GM19023 (cell line): ENCODE results near the gene ZNF280A.
"Not testable (repeated sequence)": the region's sequence is repeated elsewhere in the genome, so short reads cannot be mapped to it uniquely, and the experiment has no call there.

Experiments used
- ATAC-seq: cut with Tn5 transposase; IDR thresholded peaks from one replicate; pipeline ENCODE4 v1.9.1; 2021; ENCODE audit warnings: mild to moderate bottlenecking, moderate library complexity; ENCODE audit not compliant: unreplicated experiment

Gene ZNF280A

DNA sequence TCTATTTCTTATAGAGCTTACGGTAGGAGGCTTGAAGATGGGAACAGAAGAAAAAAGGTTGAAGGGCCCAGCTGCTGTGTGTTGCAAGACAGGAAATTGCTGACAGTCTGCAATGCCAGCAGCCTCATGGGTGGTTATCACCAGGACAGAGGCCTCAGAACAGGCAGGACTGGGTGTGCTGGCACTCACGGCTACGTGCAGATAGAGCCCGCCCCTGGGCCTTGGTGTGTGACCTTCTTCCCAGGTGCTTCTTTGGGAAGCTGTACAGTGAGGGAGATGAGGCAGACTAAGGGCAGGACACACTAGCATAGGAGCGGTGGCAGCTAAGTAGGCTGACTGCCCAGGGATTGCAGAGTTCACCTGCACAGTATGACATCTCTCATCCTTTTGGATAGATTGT, 26.4 kb upstream of the ZNF280A start:
- no peak for ATAC-seq

DNA sequence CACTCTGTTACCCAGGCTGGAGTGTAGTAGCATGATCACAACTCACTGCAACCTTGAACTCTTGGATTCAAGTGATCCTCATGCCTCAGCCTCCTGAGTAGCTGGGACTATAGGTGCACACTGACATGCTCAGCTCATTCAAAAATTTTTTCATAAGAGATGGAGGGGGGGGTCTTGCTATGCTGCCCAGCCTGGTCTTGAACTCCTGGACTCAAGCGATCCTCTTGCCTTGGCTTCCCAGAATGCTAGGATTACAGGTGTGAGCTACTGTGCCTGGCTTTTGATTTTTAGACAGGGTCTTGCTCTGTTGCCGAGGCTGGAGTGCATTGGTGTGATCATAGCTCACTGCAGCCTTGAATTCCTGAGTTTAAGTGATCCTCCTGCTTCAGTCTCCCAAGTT, 25.0 kb upstream of the ZNF280A start:
- ATAC-seq: no peak

DNA sequence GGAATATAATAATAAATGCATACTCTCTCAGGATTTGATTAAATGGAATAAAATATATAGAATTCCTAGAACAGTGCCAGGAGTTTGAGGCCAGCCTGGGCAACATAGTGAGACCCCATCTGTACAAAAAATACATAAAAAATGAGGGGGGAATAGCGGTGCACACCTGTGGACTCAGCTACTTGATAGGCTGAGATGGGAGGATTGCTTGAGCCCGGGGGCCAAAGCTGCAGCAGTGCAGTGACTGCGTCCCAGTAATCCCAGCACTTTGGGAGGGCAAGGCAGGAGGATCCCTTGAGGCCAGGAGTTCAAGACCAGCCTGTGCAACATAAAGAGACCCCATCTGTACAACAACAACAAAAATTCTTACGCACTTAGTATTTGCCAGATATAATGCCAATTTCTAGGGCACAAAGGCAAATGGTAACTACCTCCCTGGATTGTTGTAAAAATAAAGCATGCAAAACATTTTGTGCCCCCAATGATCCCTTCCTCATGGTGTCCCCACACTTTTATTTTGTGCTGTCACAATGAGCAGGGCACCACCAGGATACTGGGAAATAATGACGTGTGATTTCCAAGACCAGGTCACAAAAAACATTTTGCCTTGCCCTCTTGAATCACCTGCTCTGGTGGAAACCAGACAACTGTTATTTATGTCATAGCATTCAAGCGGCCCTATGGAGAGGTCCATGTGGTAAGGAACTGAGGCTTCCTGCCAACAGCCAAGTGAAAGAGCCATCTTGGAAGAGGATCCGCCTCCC, 18.3 kb upstream of the ZNF280A start:
- no peak for ATAC-seq

DNA sequence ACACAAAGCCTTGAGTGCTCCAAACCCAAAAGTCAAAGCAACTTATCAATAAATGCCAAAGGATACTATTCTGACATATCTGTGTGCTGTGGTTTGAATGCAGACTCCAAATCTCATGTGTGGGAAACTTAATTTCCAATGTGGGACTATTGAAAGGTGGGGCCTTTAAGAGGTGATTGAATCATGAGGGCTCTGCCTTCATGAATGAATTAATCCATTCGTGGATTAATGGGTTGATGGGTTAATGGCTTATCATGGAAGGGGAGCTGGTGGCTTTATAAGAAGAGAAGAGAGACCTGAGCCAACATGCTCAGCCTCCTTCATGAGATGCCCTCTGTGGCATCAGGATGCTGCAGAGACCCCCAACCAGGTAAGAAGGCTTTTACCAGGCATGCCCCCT, 16.8 kb upstream of the ZNF280A start:
- ATAC-seq: no peak

DNA sequence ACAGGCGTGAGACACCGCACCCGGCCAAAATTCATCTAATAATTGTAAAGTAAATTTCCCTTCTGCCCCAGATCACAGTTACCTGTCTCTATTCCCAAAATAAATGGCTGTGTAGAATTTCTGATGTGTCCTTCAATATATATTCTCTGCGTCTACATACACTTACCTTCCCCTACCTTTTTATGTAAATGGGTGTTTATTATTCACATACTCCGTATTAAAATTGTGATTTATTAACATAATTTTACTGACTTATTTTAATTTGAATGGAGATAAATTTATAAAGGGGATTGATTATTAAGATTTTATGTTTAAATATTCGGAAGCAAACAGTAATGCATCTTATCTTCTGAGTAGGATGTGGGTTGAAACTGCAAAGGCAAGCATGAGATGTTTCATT, 16.4 kb upstream of the ZNF280A start:
- ATAC-seq: no peak

DNA sequence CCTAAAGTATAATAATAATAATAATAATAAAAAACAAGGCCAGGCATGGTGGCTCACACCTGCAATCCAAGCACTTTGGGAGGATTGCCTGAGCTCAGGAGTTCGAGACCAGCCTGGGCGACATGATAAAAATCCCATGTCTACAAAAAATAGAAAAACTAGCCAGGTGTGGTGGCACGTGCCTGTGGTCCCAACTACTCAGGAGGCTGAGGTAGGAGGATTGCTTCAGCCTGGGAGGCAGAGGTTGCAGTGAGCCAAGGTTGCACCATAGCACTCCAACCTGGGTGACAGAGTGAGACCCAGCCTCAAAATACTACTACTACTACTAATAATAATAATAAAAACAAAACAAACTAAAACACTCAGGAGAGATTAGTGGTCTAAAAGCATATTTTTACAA, 15.6 kb upstream of the ZNF280A start:
- ATAC-seq: no peak

DNA sequence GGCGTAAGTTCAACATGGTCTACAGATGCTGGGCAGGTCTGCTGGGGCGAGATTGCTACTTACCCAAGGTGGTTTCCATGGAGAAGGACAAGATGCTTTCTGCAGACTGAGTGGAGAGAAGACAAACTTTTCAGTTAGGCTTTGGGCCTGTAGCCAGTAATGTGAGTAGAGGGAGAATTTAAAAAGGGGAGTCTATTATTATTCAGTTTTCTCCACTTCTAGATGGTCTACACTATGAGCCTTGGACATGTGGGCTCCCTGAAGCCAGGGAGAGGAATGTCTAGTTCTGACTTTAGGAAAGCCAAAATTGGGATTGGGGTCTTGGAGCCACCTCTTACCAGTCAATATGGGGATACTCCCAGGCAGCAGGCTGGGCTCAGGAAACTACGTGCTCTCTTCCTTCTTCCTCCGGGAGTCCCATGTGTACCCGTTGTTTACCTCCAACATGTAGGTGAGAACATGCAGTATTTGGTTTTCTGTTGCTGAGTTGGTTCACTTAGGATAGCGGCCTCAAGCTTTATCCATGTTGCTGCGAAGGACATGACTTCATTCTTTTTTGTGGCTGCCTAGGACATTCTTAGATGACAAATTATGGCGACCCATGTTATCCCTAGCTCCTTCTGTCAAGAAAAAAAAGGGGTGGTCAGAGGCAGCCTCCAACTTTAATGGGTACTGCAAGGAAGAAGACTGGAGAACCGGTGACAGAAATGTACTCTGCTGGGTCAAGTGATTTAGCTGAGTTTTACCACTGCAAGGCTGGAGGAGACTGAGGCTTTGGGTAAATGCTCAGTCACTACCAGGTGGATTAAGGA, 14.7 kb upstream of the ZNF280A start:
- ATAC-seq: no peak

DNA sequence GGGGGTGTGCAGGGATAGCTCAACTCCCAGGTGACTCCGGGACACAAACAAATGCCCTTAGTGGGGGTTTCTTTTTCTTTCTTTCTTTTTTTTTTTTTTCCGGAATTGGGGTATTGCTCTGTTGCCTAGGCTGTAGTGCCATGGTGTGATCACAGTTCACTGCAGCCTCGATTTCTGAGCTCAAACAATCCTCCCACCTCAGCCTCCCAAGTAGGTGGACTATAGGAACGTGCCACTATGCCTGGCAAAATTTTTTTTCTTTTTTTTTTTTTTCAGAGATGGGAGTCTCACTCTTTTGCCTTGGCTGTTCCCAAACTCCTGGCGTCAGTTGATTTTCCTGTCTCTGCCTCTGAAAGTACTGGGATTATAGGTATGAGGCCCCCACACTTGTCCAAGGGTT, 13.8 kb upstream of the ZNF280A start:
- ATAC-seq: no peak

DNA sequence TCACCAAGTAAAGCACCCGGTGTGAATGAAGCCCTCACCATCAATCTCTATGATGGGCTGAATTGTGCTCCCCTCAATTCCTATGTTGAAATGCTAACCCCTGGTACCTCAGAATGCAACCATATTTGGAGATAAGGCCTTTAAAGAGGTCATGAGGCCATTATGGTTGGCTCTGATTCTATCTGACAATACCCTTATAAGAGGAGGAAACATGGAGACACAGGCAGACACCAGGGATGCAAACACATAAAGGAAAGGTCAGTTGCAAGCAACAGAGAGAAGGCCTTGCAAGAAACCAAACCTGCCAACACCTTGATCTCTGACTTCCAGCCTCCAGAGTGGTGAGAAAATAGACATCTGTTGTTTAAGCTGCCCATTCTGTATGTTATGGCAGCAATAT, 13.3 kb upstream of the ZNF280A start:
- ATAC-seq: no peak

DNA sequence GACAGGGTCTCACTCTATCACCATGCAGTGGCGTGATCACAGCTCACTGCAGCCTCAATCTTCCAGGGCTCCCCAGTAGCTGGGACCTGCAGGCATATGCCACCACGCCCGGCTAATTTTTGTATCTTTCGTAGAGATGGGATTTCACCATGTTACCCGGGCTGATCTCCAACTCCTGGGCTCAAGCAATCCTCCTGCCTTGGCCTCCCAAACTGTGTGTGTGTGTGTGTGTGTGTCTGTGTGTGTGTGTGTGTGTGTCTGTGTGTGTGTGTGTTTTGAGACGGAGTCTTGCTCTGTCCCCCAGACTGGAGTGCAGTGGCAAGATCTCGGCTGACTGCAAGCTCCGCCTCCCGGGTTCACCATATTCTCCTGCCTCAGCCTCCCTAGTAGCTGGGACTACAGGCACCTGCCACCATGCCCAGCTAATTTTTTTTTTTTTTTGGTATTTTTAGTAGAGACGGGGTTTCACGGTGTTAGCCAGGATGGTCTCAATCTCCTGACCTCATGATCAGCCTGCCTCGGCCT, 12.5 kb upstream of the ZNF280A start:
- ATAC-seq: not testable (repeated sequence)

DNA sequence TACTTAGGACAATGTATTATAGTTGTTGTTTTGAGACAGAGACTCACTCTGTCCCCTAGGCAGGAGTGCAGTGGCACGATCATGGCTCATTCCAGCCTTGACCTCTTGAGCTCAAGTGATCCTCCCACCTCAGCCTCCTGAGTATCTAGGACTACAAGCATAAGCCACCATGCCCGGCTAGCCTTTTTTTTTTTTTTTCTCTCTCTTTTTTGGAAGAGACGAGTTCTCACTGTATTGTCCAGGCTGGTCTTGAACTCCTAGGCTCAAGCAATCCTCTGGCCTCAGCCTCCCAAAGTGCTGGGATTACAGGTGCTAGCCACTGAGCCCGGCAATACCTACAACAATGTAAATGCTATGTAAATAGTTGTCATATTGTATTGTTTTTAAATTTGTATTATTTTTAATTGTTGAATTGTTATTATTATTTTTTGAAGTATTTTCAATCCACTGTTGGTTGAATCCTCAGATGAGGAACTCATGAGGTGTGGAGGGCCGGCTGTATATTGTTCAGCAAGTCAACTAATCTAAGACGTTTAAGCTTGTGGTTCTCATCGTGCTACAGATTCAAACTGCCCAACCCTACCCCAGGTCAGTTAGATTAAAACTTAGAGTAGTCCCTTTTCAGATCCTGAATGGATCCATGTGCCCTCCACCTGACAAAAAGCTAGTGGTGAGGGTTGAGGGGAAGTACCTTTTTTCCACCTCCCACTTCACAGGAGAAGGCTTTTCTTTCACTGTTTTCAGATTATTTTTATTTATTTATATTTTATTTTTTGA, 11.9 kb upstream of the ZNF280A start:
- ATAC-seq: no peak

DNA sequence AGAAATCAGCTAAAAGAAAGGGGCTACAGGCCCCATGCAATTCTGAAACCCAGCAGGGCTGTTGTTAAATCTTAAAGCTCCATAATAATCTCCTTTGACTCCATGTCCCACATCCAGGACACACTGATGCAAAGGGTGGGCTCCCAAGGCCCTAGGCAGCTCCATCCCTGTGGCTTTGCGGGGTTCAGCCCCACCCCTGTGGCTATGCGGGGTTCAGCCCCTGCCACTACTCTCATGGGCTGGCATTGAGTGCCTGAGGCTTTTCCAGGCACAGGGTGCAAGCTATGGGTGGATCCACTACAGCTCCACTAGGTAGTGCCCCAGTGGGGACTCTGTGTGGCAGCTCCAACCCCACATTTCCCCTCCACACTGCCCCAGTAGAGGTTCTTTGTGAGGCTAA, 8.7 kb upstream of the ZNF280A start:
- ATAC-seq: no peak

DNA sequence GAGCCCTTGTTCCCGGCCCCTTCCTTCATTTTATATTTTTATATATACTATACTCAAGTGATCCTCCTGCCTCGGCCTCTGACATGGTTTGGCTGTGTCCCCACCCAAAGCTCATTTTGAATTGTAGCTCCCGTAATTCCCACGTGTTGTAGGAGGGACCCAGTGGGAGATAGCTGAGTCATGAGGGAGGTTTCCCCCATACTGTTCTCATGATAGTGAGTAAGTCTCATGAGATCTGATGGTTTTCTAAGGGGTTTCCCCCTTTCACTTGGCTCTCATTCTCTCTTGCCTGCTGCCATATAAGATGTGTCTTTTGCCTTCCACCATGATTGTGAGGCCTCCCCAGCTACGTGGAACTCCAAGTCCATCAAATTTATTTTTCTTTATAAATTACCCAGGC, 7.2 kb upstream of the ZNF280A start:
- no peak for ATAC-seq

DNA sequence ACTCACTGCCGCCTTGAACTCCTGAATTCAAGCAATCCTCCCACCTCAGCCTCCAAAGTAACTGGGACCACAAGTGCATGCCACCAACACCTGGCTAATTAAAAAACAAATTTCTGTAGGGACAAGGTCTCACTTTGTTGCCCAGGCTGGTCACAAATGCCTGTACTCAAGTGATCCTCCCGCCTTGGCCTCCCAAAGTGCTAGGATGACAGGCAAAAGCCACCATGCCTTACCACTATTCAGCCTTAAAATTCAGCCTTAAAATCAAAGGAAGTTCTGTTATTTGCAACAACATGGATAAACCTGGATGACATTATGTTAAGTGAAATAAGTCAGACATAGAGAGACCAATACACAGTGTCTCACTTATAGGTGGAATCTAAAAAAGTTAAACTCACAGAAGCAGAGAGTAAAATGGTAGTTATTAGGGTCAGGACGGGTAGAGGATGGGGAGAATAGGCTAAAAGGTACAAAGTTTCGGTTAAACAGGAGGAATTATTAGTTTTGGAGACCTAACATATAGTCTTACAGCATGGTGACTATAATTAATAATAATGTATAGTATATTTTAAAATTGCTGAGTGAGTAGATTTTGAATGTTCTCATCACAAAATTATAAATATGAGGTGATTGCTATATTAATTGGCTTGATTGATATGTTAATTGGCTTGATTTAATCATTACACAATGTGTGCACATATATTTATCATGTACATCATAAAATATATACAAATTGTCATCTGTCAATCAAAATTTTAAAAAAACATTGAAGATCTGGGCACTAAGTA, 6.2 kb upstream of the ZNF280A start:
- no peak for ATAC-seq

DNA sequence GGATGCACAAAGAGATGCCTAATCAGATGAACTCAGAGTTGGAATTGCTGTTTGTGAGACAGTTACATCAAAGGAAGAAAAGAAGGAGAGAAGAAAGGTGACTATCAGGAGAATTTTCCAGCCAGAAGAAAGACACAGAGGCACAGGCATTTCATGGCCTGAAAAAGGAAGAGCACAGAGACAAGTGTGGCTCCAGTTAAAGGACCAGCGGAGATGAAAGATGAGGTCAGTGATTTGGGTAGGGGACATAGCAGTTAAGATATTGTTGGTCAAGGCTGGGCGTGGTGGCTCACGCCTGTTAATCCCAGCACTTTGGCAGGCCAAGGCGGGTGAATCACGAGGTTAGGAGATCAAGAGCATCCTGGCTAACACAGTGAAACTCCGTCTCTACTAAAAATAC, 3.4 kb upstream of the ZNF280A start:
- no peak for ATAC-seq

DNA sequence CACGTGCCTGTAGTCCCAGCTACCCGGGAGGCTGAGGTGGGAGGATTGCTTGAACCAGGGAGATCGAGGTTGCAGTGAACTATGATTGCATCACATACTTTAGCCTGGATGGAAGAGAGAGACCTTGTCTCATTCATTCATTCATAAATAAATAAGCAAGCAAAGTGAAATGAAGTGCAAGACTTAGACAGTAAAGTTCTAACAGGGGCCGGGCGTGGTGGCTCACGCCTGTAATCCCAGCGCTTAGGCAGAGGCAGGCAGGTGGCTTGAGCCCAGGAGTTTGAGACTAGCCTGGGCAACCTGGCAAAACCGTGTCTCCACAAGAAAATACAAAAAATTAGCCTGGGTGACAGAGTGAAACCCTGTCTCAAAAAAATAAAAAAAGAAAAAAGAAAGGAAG, 1.6 kb upstream of the ZNF280A start:
- ATAC-seq: no peak

DNA sequence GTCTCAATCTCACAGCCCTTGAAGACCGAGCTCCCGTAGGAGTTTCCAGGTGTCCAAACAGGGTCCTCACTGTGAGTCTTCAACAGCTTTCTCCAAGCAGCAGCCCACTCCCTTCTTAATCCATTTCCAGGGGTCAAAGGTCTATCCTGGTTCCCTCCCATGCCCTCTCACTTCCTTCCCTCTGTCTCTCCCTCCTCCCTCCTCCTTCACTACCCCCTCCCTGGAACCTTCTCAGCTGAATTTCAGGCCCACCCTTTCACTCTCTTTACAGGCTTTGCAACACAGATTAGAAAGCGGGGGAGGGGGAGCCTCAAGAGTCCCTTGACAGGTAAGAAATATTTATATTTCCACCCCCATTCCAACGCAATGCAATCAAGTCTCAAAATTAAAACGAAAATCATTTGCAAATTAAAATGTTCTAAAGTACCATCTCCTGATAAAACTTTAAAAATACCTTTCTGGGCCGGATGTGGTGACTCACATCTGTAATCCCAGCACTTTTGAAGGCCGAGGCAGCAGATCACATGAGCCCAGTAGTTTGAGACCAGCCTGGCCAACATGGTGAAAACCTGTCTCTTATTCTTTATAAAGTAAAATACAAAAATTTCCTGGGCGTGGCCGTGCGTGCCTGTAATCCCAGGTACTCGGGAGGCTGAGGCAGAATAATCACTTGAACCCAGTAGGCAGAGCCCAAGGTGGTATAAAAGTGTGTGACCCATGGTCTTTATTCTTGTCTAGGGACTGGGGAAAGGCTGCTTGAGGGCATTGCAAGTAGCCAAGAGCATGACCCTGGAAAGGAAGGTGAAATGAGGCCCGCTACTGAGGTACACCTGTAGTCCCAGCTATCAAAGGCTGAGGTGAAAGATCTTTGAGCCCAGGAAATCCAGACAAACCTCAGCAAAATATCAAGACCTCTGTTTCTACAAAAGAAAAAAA, 865 bp upstream of the ZNF280A start:
- ATAC-seq: no peak

DNA sequence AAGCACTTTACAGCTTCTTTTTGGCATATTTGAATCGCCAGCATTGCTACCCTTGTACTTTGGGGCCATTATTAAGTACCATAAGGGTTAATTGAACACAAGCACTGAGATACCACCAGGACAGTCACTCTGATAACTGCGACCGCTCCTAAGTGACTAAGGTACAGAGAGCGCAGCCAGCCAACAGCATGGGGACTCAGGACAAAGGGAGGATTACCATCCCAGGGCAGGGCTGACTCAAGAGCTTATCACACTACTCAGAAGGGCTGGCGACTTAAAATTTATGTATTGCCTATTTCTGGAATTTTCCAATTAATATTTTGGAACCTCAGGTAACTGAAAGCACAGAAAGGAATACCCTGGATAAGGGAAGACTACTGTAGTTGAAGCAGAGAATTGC, 479 bp downstream of the ZNF280A start:
- ATAC-seq: no peak

DNA sequence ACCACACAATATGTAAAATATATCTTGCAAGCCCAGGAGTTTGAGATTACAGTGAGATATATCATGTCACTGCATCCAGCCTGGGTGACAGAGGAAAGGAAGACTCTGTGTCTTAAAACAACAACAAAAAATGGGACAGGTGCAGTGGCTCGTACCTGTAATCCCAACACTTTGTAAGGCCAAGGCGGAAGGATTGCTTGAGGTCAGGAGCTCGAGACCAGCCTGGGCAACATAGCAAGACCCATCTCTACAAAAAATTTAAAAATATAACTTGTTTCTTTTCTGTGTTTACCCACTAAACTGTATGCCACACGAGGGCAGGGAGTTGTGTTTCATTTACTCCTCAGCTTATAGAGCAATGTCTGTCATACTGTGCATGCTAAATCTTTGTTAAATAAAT, 3.1 kb downstream of the ZNF280A start:
- no peak for ATAC-seq

DNA sequence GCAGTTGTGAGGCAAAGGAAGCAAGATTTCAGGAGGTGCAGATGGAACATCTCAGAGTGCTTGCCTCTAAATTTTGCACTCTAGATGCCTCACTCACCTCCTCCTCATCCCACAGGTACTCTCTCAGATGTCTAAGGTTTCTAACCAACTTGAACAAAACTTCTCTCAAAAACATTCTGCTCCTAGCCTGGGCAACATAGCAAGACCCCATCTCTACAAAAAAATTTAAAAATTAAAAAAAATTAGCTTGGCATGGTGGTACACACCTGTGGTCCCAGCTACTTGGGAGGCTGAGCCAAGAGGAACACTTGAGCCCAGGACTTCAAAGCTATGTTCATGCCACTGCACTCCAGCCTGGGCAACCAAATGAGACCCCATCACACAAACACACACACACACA, 4.2 kb downstream of the ZNF280A start:
- ATAC-seq: no peak
